Erythroblast (primary cell): Measurements from ENCODE around the gene CCDC38.
"Not testable (repeated sequence)": the region's sequence is repeated elsewhere in the genome, so short reads cannot be mapped to it uniquely, and the experiment has no call there.

Source experiments
- DNase-seq, 2 experiments: peaks; one replicate each; lab custom pipeline; 2025; lab: John Stamatoyannopoulos, UW
- GATA1 ChIP-seq: IDR thresholded peaks from 2 replicates; pipeline ENCODE4 v1.6.1; 2011; ENCODE audit warnings: low read depth, mild to moderate bottlenecking, control low read depth, low read length, moderate library complexity
- POLR2A ChIP-seq: IDR thresholded peaks from 2 replicates; pipeline ENCODE4 v1.6.1; 2011; ENCODE audit warnings: mild to moderate bottlenecking, low read length

The CCDC38 gene

DNA sequence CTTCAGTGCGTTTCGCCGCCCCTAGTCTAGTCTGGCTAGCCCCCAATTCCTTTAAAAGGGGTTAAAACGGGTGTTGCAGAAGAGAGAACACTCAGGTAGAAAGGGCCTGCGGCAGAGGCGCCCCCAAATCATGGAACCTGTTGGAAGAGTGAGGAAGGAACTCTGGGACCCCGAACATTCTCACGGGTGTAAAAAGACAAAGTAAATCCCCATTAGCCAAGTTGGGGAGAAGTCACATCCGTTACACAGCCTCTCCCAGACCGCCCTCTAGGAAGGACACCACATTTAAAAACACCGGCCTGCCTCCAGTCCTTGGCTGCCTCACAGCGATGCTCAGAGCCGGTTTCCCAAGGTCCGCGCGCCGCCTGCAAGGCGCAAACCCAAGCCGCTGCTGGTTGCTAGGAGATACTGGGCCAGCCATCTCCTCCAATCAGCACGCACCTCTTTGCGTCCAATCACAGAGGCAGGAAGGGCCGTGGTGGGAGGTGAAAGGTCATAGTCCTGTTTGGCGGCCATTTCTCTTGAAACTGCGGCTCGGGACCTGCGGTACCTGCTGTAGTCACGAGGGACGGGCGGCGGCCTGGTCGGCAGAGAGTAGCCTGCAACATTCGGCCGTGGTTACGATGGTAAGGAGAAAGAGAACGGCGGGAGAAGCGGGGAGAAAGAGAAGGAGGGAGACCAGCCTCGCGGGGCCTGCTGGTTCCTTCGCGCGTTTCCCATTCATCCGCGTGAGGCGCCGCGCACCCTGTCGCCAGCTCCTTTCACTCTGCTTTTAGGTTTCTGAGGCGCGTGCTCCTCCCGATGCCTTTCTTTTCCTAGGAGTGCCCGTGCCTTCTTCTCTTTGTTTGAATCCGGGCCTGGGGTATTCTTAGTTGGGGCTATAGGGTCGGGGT, 83.7 kb downstream of the CCDC38 start, which contains the start of gene SNRPF:
SNRPF (plus strand) TSS at position 502 of the 893 bp plus-strand sequence; CDS start at position 624, 122 bp downstream.
- peak; percentile 80 for TF ChIP-seq POLR2A
- no peak for TF ChIP-seq GATA1
- DNase-seq, result peak; percentile 97 to 98

DNA sequence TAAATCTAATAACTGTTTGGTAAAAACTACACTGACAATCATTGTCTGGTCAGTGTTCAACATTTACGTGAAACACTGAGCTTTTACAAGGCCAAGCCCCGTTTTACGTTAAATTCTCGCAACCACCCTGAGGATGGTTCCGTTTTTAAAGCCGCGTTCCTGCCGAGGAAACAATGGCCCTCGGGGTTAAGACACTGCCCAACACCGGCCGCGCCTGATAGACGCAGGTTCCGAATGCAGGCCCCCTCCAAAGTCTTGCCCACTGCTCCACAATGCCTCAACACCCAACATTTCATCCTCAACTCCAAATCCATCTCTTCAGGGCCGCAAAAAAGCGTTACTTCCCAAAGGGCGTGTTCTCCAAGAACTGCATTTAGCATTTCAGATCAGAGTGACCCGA, 84.6 kb downstream of the CCDC38 start:
- no peak for TF ChIP-seq GATA1
- no peak for TF ChIP-seq POLR2A
- DNase-seq, result peak in 1 of 2 experiments; percentile 27

DNA sequence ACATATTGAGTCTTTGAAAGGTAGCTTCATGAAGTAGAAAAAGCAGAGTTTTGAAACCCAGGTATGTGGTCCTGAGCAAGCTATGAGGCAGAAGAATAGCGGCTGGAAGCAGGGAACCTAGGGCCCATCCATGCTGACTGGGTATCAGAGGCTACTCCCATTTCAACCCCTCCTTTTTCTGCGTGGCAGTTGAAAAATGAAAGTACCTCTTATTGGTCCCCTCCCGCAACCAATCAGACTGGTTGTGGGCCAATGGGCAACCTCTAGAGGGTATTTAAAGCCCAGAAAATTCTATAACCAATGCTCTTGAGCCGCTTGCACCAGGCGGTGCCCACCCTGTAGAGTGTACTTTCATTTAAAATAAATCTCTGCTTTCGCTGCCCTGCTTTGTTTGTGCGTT, 85.3 kb downstream of the CCDC38 start:
- DNase-seq, result peak in 1 of 2 experiments; percentile 11
- TF ChIP-seq POLR2A, result no peak
- no peak for TF ChIP-seq GATA1

DNA sequence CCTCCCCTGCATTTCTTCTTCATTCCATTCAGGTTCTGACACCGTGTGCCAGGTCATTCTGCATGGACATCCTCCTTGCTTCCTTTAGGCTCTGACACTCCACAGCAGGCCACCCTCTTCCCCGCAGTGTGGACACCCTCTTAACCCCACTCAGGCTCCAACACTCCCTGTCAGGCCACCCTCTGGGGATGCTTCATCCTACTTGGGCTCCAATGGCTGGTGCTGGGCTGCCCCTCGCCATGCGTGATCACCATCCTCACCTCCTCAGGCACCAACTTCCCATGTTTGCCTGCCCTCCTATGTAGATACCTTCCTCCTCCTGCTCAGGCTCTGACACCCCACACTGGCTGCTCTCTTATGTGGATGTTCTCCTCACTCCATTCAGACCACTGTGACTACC, 90.3 kb downstream of the CCDC38 start:
- DNase-seq, result no peak
- TF ChIP-seq POLR2A, result no peak
- TF ChIP-seq GATA1, result no peak

DNA sequence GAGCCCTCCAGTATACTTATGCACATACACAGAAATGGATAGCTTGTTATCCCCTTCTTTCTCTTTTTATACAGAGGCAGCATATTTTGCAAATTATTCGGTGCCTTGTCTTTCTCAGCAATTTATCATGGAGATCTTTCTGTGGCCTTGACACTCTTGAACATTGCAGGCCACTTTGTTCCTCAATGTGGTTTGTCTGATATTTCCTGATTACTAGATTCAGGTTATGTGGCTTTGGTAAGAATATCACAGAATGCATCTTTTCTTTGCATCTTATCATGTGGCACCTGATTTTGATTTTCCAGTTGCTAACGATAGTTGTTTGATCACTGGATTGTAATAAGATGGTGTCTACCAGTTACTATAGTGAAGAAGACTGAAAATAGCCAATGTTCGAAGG, 90.8 kb downstream of the CCDC38 start:
- no peak for TF ChIP-seq POLR2A
- no peak for TF ChIP-seq GATA1
- no peak for DNase-seq

DNA sequence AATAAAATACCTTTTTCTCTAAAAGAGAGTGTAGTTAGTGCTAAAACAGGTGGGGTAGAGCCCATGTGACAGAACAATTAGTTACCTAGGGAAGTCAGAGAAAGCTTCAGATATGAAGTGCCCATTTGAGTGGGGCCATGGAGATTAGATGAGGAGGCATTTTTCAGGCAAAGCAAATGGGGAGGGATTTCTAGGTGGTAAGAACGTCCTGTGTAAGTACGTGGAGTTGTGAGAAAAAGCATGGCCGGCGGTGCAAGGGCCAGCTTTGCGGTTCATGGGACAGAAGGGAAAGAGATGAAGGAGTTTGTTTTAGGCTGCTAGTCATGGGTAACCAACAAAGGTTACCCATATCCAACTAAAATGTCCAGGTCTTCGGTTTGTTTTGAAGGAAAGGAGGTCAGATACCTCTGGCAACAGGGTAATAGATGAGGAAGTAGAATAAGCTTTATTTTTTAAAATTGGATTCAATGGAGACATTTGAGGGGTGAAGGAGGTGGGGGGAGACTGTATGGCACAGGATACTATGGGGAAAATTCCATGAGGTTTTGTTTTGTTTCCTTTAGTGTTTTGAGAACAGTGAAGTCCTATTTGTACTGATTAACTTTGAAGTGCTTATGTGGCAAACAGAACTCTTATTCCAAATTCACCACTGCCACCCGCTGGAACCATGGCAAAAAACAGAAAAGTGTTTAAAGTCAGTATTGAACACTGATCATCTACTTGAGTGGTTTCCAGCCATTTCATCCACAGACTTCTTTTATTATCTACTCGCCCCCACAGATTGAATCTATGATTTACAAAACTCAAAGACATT, 93.6 kb downstream of the CCDC38 start:
- TF ChIP-seq POLR2A (no peak), GATA1 (no peak)
- DNase-seq, result peak in 1 of 2 experiments; percentile 10

DNA sequence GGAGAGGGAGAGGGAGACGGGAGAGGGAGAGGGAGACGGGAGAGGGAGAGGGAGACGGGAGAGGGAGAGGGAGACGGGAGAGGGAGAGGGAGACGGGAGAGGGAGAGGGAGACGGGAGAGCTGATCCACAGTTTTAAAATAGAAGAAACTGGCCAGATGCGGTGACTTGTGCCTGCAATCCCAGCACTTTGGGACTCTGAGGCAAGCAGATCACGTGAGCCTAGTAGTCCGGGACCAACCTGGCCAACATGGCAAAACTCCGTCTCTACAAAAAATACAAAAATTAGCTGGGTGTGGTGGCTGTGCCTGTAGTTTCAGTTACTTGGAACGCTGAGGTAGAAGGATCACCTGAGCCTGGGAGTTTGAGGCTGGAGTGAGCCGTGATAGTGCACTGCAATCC, 100.0 kb downstream of the CCDC38 start:
- DNase-seq, result not testable (repeated sequence)

DNA sequence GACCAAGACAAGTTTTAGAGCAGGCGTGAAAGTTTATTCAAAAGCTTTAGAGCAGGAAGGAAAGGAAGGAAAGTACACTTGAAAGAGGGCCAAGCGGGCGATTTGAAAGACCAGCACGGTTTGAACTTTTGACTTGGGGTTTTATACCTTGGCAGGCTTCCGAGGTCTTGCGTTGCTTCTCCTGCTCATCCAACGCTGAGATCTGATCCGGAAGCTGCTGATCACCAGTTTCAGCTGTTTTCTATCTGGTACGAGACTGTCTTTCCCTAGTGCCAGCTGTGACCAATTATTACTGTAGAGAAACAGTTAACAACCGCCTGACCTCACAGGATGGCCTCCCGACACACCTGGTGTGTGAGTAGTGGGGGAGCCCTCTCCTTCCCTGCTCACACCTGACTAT, 104.3 kb downstream of the CCDC38 start:
- DNase-seq, result no peak
- TF ChIP-seq POLR2A, result no peak
- TF ChIP-seq GATA1, result no peak

DNA sequence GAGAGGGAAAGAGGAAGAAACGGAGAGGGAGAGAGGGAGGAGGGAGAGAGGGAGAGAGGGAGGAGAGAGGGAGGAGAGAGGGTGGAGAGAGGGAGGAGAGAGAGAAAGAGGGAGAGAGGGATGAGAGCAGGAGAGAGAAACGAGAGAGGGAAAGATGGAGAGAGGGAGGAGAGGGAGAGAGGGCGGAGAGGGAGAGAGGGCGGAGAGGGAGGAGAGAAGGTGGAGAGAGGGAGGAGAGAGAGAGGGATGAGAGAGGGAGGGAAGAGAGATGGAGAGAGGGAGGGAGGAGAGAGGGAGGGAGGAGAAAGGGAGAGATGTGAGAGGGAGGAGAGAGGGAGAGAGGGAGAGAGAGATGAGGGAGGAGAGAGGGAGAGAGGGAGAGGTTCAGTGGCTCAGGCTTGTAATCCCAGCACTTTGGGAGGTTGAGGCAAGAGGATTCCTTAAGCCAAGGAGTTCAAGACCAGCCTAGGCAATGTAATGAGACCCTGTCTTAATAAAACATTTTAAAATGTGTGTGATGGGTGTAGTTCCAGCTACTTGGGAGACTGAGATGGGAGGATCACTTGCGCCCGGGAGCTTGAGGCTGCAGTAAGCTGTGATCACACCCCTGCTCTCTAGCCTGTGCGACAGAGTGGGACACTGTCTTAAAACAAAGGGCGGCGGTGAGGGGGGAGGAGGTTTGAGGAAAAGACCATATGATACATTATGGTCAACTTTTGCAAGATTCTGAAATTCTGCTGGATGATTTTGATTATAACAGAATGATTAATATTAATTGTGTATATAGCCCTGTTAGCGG, 105.0 kb downstream of the CCDC38 start:
- no peak for DNase-seq
- no peak for TF ChIP-seq GATA1

DNA sequence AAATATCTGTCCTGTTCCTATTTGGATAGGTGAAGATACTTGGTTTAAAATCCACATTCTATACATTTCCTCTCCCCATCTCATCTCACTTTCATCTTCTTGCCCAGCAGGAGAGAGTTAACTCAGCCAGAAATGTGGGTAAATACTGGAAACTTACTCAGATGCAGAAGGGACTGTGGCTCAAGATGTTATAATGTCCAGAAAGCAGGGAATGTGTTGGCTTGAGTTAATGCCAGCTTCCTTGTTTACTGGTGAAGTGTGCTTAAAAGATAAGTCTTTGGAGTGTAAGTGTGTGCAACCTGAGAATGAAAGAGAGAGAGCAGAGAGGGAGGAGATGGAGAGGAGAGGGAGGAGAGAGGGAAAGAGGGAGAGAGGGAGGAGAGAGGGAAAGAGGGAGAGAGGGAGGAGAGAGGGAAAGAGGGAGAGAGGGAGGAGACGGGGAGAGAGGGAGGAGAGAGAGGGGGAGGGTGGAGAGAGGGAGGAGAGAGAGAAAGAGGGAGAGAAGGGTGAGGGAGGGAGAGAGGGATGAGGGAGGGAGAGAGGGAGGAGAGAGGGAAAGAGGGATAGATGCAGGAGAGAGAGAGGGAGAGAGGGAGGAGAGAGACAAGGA, 105.7 kb downstream of the CCDC38 start:
- DNase-seq, result no peak
- no peak for TF ChIP-seq GATA1
- TF ChIP-seq POLR2A, result no peak

DNA sequence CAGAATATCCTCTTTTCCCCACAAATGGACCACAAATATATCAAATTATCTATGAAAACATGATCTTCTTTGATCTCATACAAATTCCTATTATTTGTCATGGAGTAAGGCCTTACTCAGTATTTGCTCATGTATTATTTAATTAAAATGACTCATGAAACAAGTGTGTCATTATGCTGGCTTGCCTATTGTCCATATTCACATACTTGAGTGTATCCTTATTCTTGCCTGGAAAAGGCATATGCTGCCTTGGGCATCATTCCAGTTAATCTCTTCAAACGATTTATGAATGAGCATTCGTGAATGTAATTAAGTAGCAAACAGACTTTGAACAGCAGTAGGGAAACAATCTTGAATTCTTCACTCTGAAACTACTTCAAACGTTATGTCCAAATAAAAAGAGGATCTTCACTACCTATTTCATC, 106.2 kb downstream of the CCDC38 start:
- TF ChIP-seq GATA1 (no peak), POLR2A (no peak)
- no peak for DNase-seq

DNA sequence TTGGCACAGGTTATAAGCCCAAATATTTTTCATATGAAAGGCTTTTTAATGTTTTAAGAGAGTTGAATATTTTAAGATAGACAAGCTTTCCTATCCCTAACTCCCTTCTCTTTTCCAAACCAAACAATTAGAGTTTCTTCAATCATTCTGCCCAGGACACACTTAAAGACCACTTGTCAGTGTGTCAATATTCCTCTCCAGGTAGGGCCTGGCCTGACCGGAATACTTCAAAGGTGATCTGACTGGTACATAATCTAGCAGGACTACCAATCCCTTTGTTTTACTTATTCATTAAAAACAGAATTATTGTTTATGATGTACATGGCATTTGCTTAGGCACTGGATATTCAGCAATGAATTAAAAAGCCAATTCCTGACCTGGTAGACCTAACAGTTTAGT, 107.8 kb downstream of the CCDC38 start:
- no peak for DNase-seq
- TF ChIP-seq POLR2A (no peak), GATA1 (no peak)

DNA sequence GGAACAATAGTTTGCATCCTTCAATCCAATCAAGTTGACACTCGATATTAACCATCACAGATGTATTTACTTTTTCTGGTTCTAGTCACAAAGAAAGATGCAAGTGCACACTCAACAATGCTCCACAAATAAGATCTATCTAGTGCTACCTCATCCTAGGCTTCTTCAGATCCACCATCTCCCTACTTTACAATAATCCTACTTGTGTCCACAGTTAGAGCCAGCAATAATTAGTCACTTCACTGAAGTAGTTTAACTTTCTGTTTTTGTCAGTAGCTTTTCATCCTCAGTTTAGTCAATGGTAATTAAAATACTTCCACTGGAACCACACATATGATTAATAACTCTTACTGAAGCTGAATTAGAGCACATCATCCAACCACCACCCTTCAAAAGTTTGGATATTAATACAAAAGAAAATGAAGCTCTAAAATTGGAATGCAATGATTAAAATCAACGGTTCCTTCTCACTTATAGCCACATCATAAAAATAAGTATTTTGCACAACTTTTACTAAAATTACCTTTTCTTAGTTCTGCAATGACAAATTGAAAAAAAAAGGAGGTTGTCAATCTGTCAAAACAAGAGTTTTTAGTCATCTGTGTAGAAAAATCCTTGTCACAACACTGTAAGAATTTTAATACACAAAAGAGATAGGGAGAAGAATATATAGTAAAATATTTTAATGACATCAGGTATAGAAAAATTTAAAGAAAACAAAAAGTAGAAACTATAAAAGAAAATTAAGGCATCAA, 111.9 kb downstream of the CCDC38 start:
- no peak for TF ChIP-seq GATA1

DNA sequence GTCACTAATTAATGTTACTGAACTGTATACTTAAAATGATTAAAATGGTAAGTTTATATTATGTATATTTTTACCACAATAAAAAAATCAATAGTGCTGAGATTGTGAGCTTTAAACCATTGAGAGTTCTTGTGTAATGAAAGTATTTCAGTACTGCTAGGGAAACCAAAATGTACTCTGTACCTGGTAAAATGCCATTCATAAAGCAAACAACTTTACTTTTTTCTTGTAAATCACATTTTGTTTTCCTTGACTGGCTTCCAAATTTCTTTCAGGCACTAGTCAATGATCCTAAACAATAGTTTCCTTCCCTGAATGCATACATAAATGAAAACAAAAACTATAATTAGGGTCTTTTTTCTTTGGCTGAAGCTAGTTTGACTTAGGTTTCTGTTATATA, 113.0 kb downstream of the CCDC38 start:
- TF ChIP-seq POLR2A (no peak), GATA1 (no peak)
- no peak for DNase-seq

More for the DNA sequence above, 111.9 kb downstream of the CCDC38 start:
- DNase-seq, result no peak
